Measurements from ENCODE around the gene PREX1. TPM values are rescaled to one million over a fixed set of nuclear protein-coding genes. Genes with fewer than 3 reads are reported as not detected.

Gene PREX1
- total and polyA plus RNA-seq, 4 donors: 29.5 to 121 (median 69.3) TPM

DNA sequence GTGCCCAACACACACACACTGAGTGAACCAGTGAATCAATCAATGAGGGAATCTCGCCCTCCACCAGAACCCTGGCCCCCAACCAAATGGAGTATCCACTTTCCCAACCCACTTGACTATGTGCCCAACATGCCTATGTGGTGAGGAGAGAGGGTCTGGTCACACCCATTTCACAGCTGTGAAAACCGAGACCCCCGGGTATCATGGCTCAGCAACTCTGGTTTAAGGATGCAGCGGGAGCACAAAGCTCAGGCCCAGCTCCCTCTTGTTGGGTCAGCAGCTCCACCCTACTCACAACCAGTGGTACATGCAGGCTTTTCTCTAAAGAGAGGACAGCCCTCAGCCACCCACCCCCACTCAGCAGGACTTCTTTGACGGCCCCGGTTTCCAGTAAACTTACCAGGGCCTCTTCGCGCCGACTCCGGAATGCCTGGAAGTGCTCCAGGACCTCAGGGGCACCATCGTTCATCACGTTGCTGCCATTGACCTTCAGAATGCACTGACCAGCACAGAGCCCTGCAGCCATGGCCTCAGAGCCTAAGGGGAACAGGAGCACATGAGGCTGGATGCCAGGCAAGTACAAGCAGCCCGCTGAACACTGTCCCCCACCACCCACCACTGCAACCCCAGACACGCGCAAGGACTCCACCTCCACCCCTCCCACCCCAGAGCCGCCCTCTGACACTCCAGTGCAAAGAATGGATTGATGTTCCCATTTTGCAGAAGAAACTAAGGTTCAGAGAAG lies 174.7 kb downstream of the PREX1 start:
- no peaks in the 10 kb centered on the region for H3K9me3 ChIP-seq (ENCODE audit: control insufficient read depth in 4 of 4, insufficient read depth in 3 of 4, low read length in 3 of 4)
- H3K36me3 ChIP-seq (ENCODE audit: control insufficient read depth in 4 of 4, insufficient read depth in 4 of 4, low read length in 4 of 4): peaks cover 0 to 75% (median 0%) of the 10 kb centered on the region in 4 donors
- peaks cover 0 to 17% (median 0%) of the 10 kb centered on the region in 3 donors for H3K27me3 ChIP-seq (ENCODE audit: control insufficient read depth in 3 of 3, insufficient read depth in 3 of 3, low read length in 2 of 3)
- WGBS, 2 donors: 74 to 87% methylated on average over 16 of the region's 16 CpGs
- no peak overlapping the region for H3K4me3 ChIP-seq
- TF ChIP-seq, protein P1, sequence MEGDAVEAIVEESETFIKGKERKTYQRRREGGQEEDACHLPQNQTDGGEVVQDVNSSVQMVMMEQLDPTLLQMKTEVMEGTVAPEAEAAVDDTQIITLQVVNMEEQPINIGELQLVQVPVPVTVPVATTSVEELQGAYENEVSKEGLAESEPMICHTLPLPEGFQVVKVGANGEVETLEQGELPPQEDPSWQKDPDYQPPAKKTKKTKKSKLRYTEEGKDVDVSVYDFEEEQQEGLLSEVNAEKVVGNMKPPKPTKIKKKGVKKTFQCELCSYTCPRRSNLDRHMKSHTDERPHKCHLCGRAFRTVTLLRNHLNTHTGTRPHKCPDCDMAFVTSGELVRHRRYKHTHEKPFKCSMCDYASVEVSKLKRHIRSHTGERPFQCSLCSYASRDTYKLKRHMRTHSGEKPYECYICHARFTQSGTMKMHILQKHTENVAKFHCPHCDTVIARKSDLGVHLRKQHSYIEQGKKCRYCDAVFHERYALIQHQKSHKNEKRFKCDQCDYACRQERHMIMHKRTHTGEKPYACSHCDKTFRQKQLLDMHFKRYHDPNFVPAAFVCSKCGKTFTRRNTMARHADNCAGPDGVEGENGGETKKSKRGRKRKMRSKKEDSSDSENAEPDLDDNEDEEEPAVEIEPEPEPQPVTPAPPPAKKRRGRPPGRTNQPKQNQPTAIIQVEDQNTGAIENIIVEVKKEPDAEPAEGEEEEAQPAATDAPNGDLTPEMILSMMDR (IDR thresholded peaks at IDR 0.05; ENCODE audit: control extremely low read depth, extremely low read depth): no peak
- no peaks in the 10 kb centered on the region for H3K4me1 ChIP-seq (ENCODE audit: control insufficient read depth in 5 of 5, insufficient read depth in 5 of 5, low read length in 5 of 5)
- ATAC-seq (ENCODE audit: insufficient read depth, low FRiP score) (no peak), DNase-seq (peak in 1 of 3 donors; percentile 14)
- H3K27ac ChIP-seq (ENCODE audit: low read depth in 1 of 2, low read length in 1 of 2): no peak overlapping the region
- no peak overlapping the region for H3K9ac ChIP-seq (ENCODE audit: insufficient read depth in 1 of 2, low read length in 2 of 2)

DNA sequence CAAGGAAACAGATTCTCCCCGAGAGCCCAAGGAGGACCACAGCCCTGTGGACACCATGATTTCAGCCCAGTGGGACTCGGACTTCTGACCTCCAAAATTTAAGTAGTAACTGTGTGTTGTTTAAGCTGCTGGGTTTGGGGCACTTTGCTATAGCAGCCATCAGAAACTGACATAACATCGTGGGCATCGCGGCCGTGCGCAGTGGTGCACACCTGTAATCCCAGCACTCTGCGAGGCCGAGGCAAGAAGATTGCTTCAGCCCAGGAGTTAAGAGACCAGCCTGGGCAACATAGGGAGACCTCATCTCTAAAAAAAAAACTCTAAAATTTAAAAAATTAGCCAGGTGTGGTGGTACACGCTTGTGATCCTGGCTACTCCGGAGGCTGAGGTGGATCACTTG lies 175.8 kb downstream of the PREX1 start:
- 97 to 98% methylated on average over 11 of the region's 11 CpGs for WGBS, 2 donors
- Histone ChIP-seq H3K36me3 (ENCODE audit: control insufficient read depth in 4 of 4, insufficient read depth in 4 of 4, low read length in 4 of 4) (peaks cover 0 to 68% (median 0%) of the 10 kb centered on the region in 4 donors), H3K27ac (ENCODE audit: low read depth in 1 of 2, low read length in 1 of 2) (no peak overlapping the region), H3K27me3 (ENCODE audit: control insufficient read depth in 3 of 3, insufficient read depth in 3 of 3, low read length in 2 of 3) (peaks cover 0 to 14% (median 0%) of the 10 kb centered on the region in 3 donors), H3K4me3 (no peak overlapping the region), H3K9me3 (ENCODE audit: control insufficient read depth in 4 of 4, insufficient read depth in 3 of 4, low read length in 3 of 4) (no peaks in the 10 kb centered on the region), H3K9ac (ENCODE audit: insufficient read depth in 1 of 2, low read length in 2 of 2) (no peak overlapping the region), H3K4me1 (ENCODE audit: control insufficient read depth in 5 of 5, insufficient read depth in 5 of 5, low read length in 5 of 5) (no peaks in the 10 kb centered on the region)
- ATAC-seq (ENCODE audit: insufficient read depth, low FRiP score): no peak
- DNase-seq: no peak
- TF ChIP-seq, protein P1 (IDR thresholded peaks at IDR 0.05; ENCODE audit: control extremely low read depth, extremely low read depth): no peak

DNA sequence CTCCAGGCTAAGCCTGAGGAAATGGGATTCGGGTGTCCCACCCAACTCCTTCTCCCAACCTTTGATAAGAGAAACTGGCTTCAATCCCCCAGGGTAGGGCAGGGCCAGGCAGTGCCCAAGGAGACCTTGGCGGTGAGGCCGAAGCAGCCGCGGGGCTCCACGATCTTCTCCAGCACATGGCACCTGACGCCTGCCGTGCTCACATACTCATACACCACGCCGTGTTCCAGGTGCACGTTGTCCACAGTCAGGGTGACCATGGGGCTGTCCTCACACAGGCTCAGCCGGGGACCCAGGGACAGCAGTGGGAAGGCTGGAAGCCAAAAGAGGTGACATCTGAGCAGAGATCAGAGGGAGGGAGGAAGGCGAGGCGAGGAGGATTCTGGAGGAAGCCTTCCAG lies 176.5 kb downstream of the PREX1 start:
- Histone ChIP-seq H3K27me3 (ENCODE audit: control insufficient read depth in 3 of 3, insufficient read depth in 3 of 3, low read length in 2 of 3) (peaks cover 0 to 11% (median 0%) of the 10 kb centered on the region in 3 donors), H3K9me3 (ENCODE audit: control insufficient read depth in 4 of 4, insufficient read depth in 3 of 4, low read length in 3 of 4) (no peaks in the 10 kb centered on the region), H3K9ac (ENCODE audit: insufficient read depth in 1 of 2, low read length in 2 of 2) (no peak overlapping the region), H3K36me3 (ENCODE audit: control insufficient read depth in 4 of 4, insufficient read depth in 4 of 4, low read length in 4 of 4) (peaks cover 0 to 63% (median 0%) of the 10 kb centered on the region in 4 donors), H3K27ac (ENCODE audit: low read depth in 1 of 2, low read length in 1 of 2) (no peak overlapping the region), H3K4me1 (ENCODE audit: control insufficient read depth in 5 of 5, insufficient read depth in 5 of 5, low read length in 5 of 5) (no peaks in the 10 kb centered on the region), H3K4me3 (no peak overlapping the region)
- TF ChIP-seq, protein P1 (IDR thresholded peaks at IDR 0.05; ENCODE audit: control extremely low read depth, extremely low read depth): no peak
- DNase-seq (no peak), ATAC-seq (ENCODE audit: insufficient read depth, low FRiP score) (no peak)
- WGBS, 2 donors: 95 to 96% methylated on average over 14 of the region's 14 CpGs

All from lung (tissue), 12 donors.